ENCODE results near the gene CBARP.

- no peak for TF ChIP-seq POLR2A (IDR thresholded peaks at IDR 0.05)
- TF ChIP-seq, protein P1, sequence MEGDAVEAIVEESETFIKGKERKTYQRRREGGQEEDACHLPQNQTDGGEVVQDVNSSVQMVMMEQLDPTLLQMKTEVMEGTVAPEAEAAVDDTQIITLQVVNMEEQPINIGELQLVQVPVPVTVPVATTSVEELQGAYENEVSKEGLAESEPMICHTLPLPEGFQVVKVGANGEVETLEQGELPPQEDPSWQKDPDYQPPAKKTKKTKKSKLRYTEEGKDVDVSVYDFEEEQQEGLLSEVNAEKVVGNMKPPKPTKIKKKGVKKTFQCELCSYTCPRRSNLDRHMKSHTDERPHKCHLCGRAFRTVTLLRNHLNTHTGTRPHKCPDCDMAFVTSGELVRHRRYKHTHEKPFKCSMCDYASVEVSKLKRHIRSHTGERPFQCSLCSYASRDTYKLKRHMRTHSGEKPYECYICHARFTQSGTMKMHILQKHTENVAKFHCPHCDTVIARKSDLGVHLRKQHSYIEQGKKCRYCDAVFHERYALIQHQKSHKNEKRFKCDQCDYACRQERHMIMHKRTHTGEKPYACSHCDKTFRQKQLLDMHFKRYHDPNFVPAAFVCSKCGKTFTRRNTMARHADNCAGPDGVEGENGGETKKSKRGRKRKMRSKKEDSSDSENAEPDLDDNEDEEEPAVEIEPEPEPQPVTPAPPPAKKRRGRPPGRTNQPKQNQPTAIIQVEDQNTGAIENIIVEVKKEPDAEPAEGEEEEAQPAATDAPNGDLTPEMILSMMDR (IDR thresholded peaks at IDR 0.05): no peak
Observed at GRCh38 chr19:1256646-1257474, 19.1 kb upstream of the CBARP start.
